Islet of Langerhans (tissue), 1 donor: ENCODE results near the gene LAP3.
"Not testable (repeated sequence)": the region's sequence is repeated elsewhere in the genome, so short reads cannot be mapped to it uniquely, and the experiment has no call there.

ENCODE experiments used
- FAIRE-seq: peaks from one replicate; lab custom pipeline; 2011; peaks lifted over from hg19 to GRCh38; lab: Jason Lieb, UNC

Gene LAP3

GRCh38 chr4:17576932-17577664 lies at the start of gene LAP3:
Gene LAP3 (plus strand): TSS chr4:17577198. CDS start chr4:17577466, 268 bp downstream.
- peak; percentile 43 for FAIRE-seq

GRCh38 chr4:17528551-17529165 lies 48.3 kb upstream of the LAP3 start:
- FAIRE-seq: no peak

DNA sequence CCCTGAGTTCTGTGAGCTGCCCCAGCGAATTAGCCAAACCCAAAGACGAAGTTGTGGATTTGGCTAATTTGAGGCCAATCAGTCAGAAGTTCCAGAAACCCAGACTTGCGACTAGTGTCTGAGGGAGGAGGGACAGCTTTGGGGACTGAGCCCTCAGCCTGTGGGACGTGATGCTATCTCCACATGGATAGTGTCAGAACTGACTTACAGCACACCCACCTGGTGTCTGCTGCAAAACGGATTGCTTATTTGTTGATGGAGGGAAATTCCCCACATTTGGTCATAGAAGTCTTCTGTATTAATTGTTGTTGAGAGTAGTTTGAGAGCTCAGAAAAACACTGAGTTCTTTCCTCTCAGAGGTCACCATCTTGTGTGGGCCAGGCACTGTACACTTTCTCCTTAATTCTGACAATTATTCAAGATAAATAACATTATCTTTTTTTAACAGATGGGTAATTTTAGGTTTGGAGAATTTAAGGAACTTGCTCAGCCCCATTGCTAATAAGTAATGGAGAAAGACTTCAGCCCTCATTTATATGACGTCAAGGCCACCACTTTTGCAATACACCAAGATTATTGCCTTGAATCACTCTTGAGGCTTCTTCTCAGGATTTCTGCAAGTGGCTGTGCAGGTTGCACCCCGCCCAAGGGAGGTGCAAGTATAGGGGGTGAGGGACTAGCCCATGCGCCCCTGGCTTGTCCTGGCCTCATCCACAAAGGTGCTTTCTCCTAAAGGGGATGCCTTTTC lies 45.3 kb upstream of the LAP3 start:
- FAIRE-seq: no peak

- FAIRE-seq: no peak
These were observed 42.3 kb upstream of the LAP3 start for GRCh38 chr4:17534705-17535104.

GRCh38 chr4:17535242-17535641 lies 41.8 kb upstream of the LAP3 start:
- FAIRE-seq: no peak

DNA sequence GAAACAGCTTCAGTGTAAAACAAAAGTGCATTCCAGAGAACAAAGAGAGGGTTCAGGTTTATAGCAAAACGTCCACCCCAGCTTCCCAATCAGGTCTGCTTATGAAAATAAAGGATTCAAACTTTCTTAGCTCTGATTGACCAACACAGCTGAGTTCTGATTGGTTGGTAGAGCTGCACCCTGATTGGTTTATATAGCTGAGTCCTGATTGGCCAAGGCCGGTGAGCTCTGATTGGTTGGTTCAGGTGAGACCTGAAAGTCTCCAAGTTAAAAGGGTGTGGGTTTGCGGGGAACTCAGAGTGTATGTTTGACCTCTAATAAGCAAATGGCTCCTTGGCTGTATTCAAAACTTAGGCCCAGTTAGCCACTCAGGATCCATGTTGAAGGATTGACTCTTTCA lies 41.1 kb upstream of the LAP3 start:
- FAIRE-seq: no peak

- FAIRE-seq: not testable (repeated sequence)
These were observed 39.9 kb upstream of the LAP3 start for GRCh38 chr4:17537060-17537459.

GRCh38 chr4:17544205-17544604 lies 32.8 kb upstream of the LAP3 start:
- FAIRE-seq: no peak

DNA sequence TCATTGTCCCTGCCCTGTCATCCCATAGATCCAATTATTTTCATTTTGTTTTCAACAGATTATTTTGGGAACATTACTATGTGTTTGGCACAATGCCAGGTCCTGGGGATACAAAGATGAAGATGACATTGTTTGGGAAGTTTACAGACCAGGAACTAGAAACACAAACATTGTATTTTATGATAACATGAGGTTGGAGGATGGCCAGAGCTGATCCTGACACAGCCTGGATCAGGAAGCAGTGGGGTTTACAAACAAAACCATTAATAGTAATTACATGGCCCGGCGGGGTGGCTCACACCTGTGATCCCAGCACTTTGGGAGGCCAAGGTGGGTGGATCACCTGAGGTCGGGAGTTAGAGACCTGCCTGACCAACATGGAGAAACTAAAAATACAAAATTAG lies 32.2 kb upstream of the LAP3 start:
- no peak for FAIRE-seq

DNA sequence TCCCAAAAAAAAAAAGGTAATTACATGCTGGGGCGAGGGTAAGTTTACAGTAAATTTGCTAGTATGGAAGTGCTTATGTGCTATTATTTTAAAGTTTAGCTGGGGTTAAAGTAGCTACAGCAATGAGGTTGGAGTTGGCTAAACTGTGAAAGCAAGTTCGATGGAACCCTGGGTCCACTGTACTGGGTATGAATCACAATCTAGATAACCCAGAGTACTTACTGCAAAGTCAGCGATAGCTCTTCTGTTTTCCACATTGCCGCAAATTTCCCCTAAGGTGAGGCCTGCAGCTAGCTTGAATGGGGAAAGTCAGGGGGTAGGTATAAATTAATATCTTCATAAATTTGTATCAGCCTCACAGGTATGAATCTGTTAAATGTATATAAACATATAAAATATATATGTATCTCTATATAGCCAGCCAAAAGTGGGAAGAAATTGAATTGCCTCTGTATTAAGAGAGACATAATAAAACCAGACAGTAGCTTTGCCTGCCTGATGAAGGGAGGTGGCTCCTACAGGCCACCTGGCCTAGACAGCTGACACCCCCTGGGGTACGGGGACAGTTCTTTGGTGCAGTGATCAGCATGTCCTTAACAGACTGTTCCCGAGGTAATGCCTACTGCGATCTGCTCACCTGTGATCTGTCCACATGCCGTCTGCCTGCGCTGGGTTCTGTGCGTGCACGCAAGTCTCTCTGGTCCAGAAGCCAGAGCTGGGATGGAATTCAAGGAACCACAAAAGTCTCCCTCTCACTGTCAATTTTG lies 31.4 kb upstream of the LAP3 start:
- FAIRE-seq: no peak

DNA sequence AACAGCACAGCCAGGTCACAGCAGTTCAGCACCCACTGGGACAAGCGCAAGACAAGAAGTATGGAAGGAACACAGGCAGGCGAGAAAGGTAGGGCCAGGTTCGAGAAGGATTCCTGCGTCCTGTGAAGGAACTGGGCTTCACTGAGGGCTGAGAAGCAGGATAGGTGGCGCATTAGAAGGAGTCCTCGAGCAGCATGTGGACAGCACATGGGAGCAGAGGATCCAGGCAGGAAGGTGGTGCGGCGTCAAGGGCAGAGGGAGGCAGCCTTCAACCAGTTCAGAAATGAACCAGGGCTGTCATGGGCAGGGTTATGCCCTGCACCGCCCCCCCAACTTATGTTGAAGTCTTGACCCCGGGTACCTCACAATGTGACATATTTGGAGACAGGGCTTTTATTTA lies 30.8 kb upstream of the LAP3 start:
- no peak for FAIRE-seq

DNA sequence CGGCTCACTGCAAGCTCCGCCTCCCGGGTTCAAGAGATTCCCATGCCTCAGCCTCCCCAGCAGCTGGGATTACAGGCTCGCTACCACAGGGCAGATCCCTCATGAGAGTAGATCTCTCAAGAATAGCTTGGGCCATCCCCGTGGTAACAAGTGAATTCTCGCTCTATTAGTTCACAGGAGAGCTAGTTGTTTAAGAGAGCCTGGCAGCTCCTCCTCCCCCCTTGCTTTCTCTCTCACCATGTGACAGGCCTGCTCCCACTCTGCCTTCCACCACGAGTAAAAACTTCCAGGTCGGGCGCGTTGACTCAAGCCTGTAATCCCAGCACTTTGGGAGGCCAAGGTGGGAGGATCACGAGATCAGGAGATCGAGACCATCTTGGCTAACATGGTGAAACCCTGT lies 30.3 kb upstream of the LAP3 start:
- no peak for FAIRE-seq

DNA sequence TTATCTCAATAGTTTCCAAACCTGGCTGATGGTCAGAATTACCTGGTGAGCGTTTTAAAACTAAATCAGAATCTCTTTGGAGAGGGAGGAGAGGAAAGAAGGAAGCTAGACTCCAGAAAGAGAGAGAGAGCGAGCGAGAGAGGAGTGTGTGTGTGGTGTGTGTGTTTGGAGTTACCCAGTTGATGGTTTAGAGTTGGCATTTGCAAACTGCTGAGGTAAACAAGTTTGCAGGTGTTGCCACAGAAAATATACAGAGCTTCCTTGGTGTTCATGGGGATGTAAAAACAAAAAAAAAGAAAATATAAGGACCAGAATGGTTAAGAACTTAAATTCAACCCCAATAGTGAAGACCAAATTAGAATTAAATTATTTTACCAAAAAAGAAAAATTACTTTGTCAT lies 26.4 kb upstream of the LAP3 start:
- FAIRE-seq: no peak

- no peak for FAIRE-seq
These were observed 24.6 kb upstream of the LAP3 start for GRCh38 chr4:17552427-17552826.

- no peak for FAIRE-seq
These were observed 22.4 kb upstream of the LAP3 start for GRCh38 chr4:17554568-17554967.

DNA sequence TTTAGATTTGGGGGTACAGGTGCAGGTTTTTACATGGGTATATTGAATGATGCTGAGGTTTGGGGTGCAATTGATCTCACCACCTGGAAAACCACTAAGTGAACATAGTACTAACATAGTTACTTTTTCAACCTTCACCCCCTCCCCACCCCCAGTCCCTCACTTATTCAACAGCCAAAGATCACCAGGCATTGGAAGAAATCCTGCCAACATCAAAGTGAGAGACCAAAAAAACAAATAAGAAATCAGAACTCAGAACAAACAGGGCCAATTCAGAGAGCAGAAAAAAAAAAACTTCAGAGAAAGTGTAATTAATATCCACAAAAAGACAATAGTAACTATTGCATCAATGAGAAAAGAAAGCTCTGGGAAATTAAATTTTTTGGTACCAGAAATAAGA lies 20.5 kb upstream of the LAP3 start:
- no peak for FAIRE-seq

DNA sequence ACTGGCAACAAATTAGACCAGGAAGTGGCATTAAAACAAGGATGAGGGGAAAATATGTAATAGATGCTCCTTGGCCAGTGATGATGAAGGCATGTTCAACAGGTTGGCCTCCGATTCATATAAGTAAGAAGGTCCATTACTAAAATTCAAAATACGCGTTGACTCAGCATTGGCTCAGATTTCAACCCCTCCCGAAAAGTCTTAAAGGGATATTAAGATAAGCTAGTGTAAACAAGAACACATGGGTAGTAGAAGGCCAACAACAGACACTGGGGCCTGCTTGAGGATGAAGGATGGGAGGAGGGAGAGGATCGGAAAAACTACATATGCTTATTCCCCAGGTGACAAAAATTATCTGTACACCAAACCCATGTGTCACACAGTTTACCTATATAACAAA lies 19.1 kb upstream of the LAP3 start:
- FAIRE-seq: no peak

DNA sequence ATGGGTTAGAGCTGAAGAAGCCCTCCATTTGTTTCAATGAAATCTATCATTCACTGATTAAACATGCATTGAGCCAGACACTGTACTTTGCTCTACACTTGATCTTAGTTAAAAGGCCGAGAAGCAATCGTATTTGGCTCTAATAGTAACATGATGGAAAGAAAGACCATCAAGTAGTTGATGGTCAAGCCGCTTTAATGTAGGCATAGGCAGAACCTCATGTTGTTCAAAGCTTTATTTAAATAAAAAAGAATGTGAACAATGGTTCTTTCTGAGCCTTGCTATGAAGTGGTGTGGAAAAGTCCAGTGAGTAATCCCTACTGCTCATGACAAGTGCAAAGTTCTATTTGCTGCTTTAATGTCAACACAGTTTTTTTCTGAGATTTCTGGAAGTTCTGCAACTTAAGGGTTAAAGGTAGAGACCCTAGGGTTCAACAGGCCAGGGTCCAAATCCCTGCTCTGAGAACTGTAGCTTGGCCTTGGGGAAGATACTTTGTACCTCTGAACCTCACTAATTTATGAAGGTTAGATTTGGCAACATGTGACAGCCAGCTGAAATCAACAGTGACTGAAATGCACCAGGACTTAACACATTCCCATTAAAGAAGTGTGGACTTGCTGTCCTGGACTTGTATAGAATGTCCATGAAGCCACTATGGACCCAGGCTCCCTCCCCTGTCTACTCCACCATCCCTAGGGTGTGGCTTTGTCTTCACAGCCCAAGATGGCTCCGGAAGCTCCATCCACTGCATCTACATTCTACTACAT lies 17.9 kb upstream of the LAP3 start:
- peak; percentile 82 for FAIRE-seq

GRCh38 chr4:17559709-17560048 lies 17.3 kb upstream of the LAP3 start:
- FAIRE-seq: no peak

GRCh38 chr4:17560065-17560673 lies 16.8 kb upstream of the LAP3 start:
- FAIRE-seq: no peak

DNA sequence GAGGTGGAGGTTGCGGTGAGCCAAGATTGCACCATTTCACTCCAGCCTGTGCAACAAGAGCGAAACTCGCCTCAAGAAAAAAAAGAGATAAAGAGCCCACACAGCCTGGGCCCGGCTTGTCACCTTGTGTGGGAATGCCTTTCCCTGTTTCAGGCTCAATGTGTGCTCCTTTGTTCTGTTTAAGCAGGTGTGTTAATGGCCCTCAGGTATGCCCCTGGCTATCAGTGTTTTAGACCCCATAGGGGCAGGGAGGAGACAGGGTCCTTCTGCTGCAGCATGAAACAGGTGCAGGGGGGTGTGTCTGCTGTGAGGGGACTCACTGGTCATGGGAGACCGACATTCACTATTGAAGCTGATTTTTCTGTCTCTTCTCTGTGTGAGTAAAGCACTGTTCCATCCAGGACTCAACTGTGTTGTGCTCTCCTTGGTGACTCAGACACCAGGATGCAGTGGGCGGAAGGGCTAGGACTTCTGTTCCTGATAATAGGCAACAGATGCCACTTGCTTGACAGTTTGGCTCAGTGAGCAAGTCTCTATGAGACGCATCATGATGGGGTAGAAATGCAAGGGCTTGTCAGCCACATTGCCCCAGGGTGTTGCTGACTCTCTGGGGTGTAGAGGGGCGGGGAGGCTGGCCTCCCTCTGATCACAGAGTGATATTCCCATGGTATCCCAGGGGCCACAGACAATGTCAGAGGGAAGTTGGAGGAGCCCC lies 15.6 kb upstream of the LAP3 start:
- FAIRE-seq: no peak
